ENCODE results near the gene DSTN. TPM values are rescaled to one million over a fixed set of nuclear protein-coding genes. Genes with fewer than 3 reads are reported as not detected.

Gene DSTN
- polyA plus RNA-seq, 10 donors: 200 to 336 (median 278) TPM

Other genes starting within 250 kb of the DSTN start
- 1 to 10 TPM; 2.0 to 3.3 (median 2.7) TPM for gene BFSP1, start 38.7 kb upstream of the DSTN start, polyA plus RNA-seq (ENCODE audit: insufficient read length in 10 of 10)
- gene RRBP1, start 112.2 kb downstream of the DSTN start, polyA plus RNA-seq (ENCODE audit: insufficient read length in 10 of 10): 100 to 1,000 TPM; 104 to 177 (median 122) TPM
- not detected for gene BANF2, start 129.9 kb downstream of the DSTN start, polyA plus RNA-seq (ENCODE audit: insufficient read length in 10 of 10)